Measurements from ENCODE around the gene FBXL14. TPM values are rescaled to one million over a fixed set of nuclear protein-coding genes. Genes with fewer than 3 reads are reported as not detected.

FBXL14 gene
- polyA plus RNA-seq, 2 of the 4 experiments (the other 2 are of a cell fraction) = 6.7 to 7.1 TPM

- POLR2A ChIA-PET = interaction anchor here (1.0 kb wide), 1 partner anchor 24 kb away, joined by 6 read pairs; no protein-coding TSS in a partner anchor
- H3K9me3 ChIP-seq = no peaks in the 10 kb centered on the region
Observed at GRCh38 chr12:1630133-1630826, 35.9 kb upstream of the FBXL14 start.

GRCh38 chr12:1629338-1630132 is 35.2 kb upstream of the FBXL14 start:
- ChIA-PET POLR2A (interaction anchor here (1.0 kb wide), 1 partner anchor 23 kb away, joined by 6 read pairs; no protein-coding TSS in a partner anchor), CTCF (interaction anchor here (0.5 to 16.6 kb wide), 14 partner anchors 9 to 987 kb away, joined by 3 to 210 read pairs (median 5); no protein-coding TSS in a partner anchor)
- Histone ChIP-seq H3K4me3 (peak overlapping the region; percentile 56), H3K4me1 (peaks cover 7% of the 10 kb centered on the region; the same call in 1 of the 3 replicates), H3K4me2 (peak overlapping the region; percentile 100), H3K27ac (peak overlapping the region; percentile 57 to 82; a peak in 5 of 6 replicates), H3K9me3 (no peaks in the 10 kb centered on the region)
- WGBS (ENCODE audit: missing lambda C conversion rate) = 23% methylated on average over 28 of the region's 32 CpGs
- no peak for FAIRE-seq
- no peak for DNase-seq (ENCODE audit: low read depth in 1 of 2, low spot score in 1 of 2)
- ATAC-seq = peak; percentile 30 to 39
- TF ChIP-seq MAZ (IDR thresholded peaks at IDR 0.05; ENCODE audit: borderline replicate concordance, low read depth, low read length) (no peak), CBX8 (IDR thresholded peaks at IDR 0.05) (no peak), TFCP2L1 (CRISPR knock-in tag; IDR thresholded peaks at IDR 0.05) (no peak), RNF2 (IDR thresholded peaks at IDR 0.05; ENCODE audit: borderline replicate concordance, low read depth) (no peak), PHF8 (IDR thresholded peaks at IDR 0.05; ENCODE audit: borderline replicate concordance, low read depth) (no peak), JUNB (IDR thresholded peaks at IDR 0.05) (no peak), ZSCAN20 (CRISPR knock-in tag; IDR thresholded peaks at IDR 0.05) (no peak), NFE2L2 (conservative IDR thresholded peaks at IDR 0.05; ENCODE audit: low read length) (no peak), CHD2 (IDR thresholded peaks at IDR 0.05; ENCODE audit: low read length, partially characterized antibody) (no peak), RAD21 (conservative IDR thresholded peaks at IDR 0.05 in 1 of 2, IDR thresholded peaks at IDR 0.05 in 1 of 2) (no peak)
- TF ChIP-seq, protein P1, sequence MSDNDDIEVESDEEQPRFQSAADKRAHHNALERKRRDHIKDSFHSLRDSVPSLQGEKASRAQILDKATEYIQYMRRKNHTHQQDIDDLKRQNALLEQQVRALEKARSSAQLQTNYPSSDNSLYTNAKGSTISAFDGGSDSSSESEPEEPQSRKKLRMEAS (IDR thresholded peaks at IDR 0.05) = no peak
- TF ChIP-seq, protein P2, sequence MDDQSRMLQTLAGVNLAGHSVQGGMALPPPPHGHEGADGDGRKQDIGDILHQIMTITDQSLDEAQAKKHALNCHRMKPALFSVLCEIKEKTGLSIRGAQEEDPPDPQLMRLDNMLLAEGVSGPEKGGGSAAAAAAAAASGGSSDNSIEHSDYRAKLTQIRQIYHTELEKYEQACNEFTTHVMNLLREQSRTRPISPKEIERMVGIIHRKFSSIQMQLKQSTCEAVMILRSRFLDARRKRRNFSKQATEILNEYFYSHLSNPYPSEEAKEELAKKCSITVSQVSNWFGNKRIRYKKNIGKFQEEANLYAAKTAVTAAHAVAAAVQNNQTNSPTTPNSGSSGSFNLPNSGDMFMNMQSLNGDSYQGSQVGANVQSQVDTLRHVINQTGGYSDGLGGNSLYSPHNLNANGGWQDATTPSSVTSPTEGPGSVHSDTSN (IDR thresholded peaks at IDR 0.05) = no peak

More at GRCh38 chr12:1630133-1630826, 35.9 kb upstream of the FBXL14 start:
- H3K4me1 ChIP-seq = peaks cover 7% of the 10 kb centered on the region; the same call in 1 of the 3 replicates
- peak; percentile 37 to 58 for DNase-seq (ENCODE audit: low read depth in 1 of 2, low spot score in 1 of 2)
- CTCF ChIA-PET = interaction anchor here (0.5 to 16.6 kb wide), 13 partner anchors 9 to 1189 kb away, joined by 3 to 210 read pairs (median 6); no protein-coding TSS in a partner anchor
- H3K27ac ChIP-seq = peak overlapping the region; percentile 57 to 82; a peak in 5 of 6 replicates
- peak overlapping the region; percentile 56 for H3K4me3 ChIP-seq
- ATAC-seq = peak; percentile 78 to 79
- no peak for TF ChIP-seq HDAC2 (IDR thresholded peaks at IDR 0.05)
- no peak for TF ChIP-seq PHF8 (IDR thresholded peaks at IDR 0.05; ENCODE audit: borderline replicate concordance, low read depth)
- TF ChIP-seq CBX8 (IDR thresholded peaks at IDR 0.05) = no peak
- no peak for TF ChIP-seq KDM1A (IDR thresholded peaks at IDR 0.05; ENCODE audit: low read depth)
- no peak for TF ChIP-seq ZFP36 (IDR thresholded peaks at IDR 0.05; ENCODE audit: borderline replicate concordance, partially characterized antibody)
- TF ChIP-seq JUN (IDR thresholded peaks at IDR 0.05) = no peak
- TF ChIP-seq RFX5 (IDR thresholded peaks at IDR 0.05) = no peak
- TF ChIP-seq, protein P3, sequence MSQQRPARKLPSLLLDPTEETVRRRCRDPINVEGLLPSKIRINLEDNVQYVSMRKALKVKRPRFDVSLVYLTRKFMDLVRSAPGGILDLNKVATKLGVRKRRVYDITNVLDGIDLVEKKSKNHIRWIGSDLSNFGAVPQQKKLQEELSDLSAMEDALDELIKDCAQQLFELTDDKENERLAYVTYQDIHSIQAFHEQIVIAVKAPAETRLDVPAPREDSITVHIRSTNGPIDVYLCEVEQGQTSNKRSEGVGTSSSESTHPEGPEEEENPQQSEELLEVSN (IDR thresholded peaks at IDR 0.05; ENCODE audit: borderline replicate concordance, low read depth) = peak; percentile 52; the same call in 1 of the 2 replicates
- no peak for TF ChIP-seq NFE2L2 (conservative IDR thresholded peaks at IDR 0.05; ENCODE audit: low read length)
- TF ChIP-seq TP53 (CRISPR knock-in tag; IDR thresholded peaks at IDR 0.05) = no peak
- no peak for TF ChIP-seq CHD2 (IDR thresholded peaks at IDR 0.05; ENCODE audit: low read length, partially characterized antibody)
- TF ChIP-seq ZC3H11A (IDR thresholded peaks at IDR 0.05) = no peak
- 0 out of 3 replicates have a peak, but pooled peaks have one; percentile 15 for TF ChIP-seq CTCF (IDR thresholded peaks at IDR 0.05)
- no peak for TF ChIP-seq BHLHE40 (IDR thresholded peaks at IDR 0.05; ENCODE audit: low read depth, low read length)
- TF ChIP-seq ELK1 (IDR thresholded peaks at IDR 0.05; ENCODE audit: low read depth, low read length) = no peak
- TF ChIP-seq, protein P1 (IDR thresholded peaks at IDR 0.05) = peak; percentile 49; the same call in 1 of the 2 replicates
- no peak for TF ChIP-seq MAFK (IDR thresholded peaks at IDR 0.05; ENCODE audit: partially characterized antibody)
- TF ChIP-seq SMC3 (IDR thresholded peaks at IDR 0.05) = peak; percentile 26; the same call in 1 of the 3 replicates
- no peak for TF ChIP-seq ATOH8 (CRISPR knock-in tag; IDR thresholded peaks at IDR 0.05; ENCODE audit: low read depth)
- peak overlapping the region; percentile 100 for H3K4me2 ChIP-seq
- 9% methylated on average over 34 of the region's 58 CpGs for WGBS (ENCODE audit: missing lambda C conversion rate)
- no peak for FAIRE-seq
